Stimulated activated CD4-positive, alpha-beta T cell treated with anti-CD3 and anti-CD28 coated beads, TNF-alpha, amount 100 ng/mL, for 48 hours (primary cell): ENCODE data around the gene OR4A16.

Source experiments
- DNase-seq, 3 donors: peaks; one replicate each; pipeline ENCODE4 v3.0.0-alpha.2; 2020; ENCODE audit warnings: low read depth in 3 of 3

Gene OR4A16

GRCh38 chr11:55342901-55343300 is at the start of gene OR4A16:
OR4A16 (plus strand) TSS chr11:55343201; CDS start chr11:55343201, 0 bp downstream.
- DNase-seq: no peak

GRCh38 chr11:55324500-55324899 is 18.5 kb upstream of the OR4A16 start:
- no peak for DNase-seq

GRCh38 chr11:55345306-55345705 is 2.3 kb downstream of the OR4A16 start:
- no peak for DNase-seq

GRCh38 chr11:55349032-55349431 is 6.0 kb downstream of the OR4A16 start:
- DNase-seq: no peak

- no peak for DNase-seq
Measured at GRCh38 chr11:55357560-55358184, 14.7 kb downstream of the OR4A16 start.

GRCh38 chr11:55367674-55368073 is 24.7 kb downstream of the OR4A16 start, which contains the start of gene OR4A15:
OR4A15 (plus strand) TSS chr11:55367974; CDS start chr11:55367974, 0 bp downstream.
- DNase-seq: no peak
